Liver (tissue), 3 donors: ENCODE results near the gene EPC2.

ENCODE experiments used
- CTCF ChIP-seq: fragments of 150-350 bp; IDR thresholded peaks from 2 replicates; pipeline ENCODE4 v1.5.1; 2017; ENCODE audit warnings: improper control_type of control experiment, low read depth, low read length; ENCODE audit not compliant: missing input control
- MAX ChIP-seq: IDR thresholded peaks from 2 replicates; pipeline ENCODE4 v1.6.1; 2016; ENCODE audit warnings: antibody characterized with exemption
- TAF1 ChIP-seq: conservative IDR thresholded peaks from 2 replicates; pipeline ENCODE4 v1.6.1; 2016; ENCODE audit warnings: antibody characterized with exemption, mild to moderate bottlenecking
- ZBTB33 ChIP-seq: IDR thresholded peaks from 2 replicates; pipeline ENCODE4 v1.6.1; 2016; ENCODE audit warnings: antibody characterized with exemption
- donor health status: healthy.
- donor health status: healthy.

GRCh38 chr2:148602885-148603561 lies 41.5 kb upstream of the EPC2 start:
- TF ChIP-seq CTCF (no peak), MAX (no peak), TAF1 (no peak), ZBTB33 (no peak)
